Measurements from ENCODE around the gene RFX7.
"Not testable (repeated sequence)": the region's sequence is repeated elsewhere in the genome, so short reads cannot be mapped to it uniquely, and the experiment has no call there.

The RFX7 gene

DNA sequence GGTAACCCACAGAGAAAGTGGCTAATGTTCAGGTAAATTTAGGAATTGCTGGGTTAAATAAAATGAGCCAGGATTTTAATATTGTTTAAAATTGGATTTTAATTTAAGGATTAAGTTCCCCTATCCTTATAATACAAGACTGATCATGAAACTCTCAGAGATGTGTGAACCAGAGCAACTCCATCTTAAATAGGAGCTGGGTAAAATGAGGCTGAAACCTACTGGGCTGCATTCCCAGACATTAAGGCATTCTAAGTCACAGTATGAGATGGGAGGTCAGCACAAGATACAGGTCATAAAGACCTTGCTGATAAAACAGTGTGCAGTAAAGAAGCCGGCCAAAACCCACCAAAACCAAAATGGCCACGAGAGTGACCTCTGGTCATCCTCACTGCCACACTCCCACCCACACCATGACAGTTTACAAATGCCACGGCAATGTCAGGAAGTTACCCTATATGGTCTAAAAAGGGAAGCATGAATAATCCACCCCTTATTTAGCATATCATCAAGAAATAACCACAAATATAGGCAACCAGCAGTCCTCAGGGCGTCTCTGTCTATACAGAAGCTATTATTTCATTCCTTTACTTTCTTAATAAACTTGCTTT lies 40.3 kb downstream of the RFX7 start:
- not testable (repeated sequence) for DNase-seq

DNA sequence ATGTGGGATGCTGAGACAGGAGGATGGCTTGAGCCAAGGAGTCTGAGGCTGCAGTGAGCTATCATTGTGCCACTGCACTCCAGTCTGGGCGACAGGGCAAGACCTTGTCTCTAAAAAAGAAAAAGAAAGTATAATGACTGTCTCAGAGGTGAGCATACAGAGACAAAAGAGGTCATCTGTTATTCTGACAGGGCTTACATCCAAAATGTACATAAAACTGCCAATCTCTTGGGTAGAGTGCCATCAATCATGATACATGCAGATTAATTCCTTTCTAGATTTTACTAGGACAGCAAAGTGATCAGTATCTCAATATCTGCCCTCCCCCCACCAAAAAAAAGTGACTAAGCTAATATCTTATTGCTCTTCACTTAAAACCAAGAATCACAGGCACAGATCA lies 41.0 kb downstream of the RFX7 start:
- no peak for DNase-seq

DNA sequence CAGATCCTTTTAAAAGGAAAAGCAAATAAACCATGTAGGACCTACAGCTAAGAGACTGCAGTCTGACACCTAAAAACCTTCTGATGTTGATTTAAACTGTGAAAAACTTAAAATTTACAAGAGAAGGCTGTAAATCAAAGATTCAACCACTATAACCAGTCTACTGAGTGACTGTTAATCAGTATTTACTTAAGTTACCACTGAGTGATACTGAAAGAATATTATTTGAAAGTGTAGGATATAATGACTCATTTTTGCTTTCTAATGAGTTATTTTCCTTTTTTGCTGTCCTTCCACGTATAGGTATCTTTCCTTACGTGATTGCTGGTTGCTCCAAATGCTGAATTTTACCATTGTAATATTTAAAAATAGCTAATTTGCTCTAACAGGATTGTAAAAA lies 44.6 kb downstream of the RFX7 start:
- no peak for DNase-seq

DNA sequence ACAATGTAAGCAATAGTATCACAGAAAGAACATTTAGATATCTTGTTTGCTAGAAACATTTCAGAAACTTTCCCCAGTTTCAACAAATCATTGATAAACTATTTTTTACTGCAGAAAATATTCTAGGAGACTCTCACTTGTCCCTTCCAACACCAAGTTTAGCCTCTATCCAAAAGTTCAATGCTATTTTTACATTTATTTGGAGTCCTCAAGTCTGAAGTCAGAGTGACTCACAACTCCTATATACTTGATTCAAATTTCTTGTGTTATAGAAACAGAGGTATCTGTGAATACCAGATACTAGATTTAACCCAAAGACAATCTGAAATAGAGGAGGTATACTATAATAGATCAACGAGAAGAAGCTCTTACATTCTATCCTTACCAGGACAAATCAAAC lies 49.6 kb downstream of the RFX7 start:
- DNase-seq: no peak

DNA sequence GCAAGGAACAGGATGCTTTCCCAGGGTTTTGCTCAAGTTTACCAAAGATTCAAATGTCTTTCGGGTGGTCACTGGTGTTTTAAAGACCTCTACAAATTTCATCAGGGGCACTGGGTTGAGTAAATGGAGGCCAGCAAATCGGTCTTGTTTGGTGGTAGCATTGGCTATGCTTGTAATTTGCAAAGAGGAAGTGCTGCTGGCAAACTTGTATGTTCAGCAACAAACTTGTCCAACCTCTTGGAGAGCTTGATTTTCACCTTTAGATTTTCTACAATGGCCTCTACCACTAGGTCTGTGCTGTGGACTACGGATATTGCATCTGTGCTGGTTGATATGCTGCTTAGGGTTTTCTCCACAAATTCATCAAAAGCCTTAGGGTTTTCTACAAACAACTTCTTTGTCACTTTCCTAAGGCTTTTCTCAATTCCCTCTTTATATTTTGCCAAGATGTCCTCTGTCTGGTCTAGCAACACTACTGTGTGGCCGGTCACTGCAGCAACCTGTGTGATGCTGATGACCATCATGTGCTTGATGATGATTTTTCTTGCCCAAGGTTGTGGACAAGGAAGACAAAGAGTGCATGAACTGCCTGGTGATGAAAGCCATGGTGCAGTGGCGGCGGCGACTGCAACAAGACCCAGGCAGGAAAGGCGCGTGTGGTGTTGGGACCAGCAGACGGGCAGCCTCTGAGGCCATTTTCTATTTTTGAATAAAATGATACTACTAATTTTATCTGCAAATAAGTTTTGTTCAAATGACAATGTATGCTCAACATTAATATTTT lies 50.8 kb downstream of the RFX7 start:
- no peak for DNase-seq

DNA sequence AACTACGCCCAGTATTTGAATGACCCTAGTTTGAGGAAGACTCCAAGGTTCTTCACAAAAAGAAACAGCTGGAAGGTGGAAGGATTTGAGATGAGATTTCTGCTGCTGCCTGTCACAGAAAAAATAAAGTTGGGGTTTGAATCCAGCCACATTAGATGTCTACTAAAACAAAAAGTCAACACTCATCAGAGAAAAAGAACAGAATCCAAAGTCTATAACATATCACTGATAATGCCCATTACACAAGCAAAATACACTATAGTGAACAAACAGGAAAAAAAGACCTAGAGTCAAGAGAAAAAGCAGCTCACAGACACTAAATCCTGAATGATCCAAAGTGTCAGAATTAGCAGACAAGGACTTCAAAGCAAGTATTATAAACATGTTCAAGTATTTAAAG lies 56.0 kb downstream of the RFX7 start:
- DNase-seq: no peak

DNA sequence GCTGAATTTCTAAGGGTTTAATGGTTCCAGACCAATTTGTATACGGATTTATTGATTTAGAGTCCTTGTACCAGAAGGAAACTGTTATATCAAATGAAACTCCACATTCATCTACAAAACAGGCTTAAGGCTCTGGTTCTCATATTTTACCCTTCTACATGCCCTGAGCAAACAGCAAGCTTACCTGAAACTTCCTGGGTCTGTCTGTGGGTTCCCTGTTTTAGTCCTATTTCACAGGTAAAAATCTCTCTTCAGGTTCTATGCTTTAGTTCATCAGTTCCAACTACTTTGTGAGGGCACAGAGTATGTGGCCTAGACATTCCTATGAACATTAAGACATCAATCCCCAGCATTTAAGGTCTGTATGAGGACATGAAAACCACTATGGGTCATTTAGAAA lies 57.7 kb downstream of the RFX7 start:
- DNase-seq: no peak

DNA sequence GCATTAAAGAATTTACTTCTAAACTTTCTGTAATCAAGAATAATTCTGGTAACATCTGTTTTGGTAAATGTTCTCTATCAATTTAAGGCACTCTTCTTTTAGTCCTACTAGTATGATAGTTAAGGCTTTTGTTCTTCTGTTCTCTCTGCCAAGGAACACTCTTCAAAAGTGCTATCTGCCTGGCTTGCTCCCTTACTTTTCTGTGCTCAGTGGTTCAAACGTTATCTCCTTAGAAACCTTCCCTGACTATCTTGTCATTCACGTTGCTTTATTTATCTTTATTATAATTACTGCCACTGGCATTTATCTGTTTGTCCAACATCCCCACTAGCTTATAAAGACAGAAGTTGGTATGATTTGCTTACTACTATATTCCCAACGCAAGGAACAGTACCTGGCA lies 59.2 kb downstream of the RFX7 start:
- no peak for DNase-seq

DNA sequence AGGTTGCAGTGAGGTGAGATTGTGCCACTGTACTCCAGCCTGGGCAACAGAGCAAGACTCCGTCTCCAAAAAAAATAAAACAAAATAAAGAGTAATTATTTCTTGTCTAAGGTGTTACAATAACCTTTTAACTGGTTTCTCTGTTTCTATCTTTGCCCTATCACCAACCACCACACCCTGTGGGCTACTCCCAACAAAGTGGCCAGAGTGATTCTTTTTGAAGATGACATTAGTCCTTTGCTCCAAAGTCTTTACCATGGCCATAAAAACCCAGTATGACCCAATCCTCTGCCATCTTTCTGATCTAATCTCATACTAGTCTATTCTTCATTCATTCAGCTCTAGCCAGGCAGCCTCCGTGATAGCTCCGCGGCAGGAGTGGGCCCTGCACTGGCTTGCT lies 62.8 kb downstream of the RFX7 start:
- no peak for DNase-seq

DNA sequence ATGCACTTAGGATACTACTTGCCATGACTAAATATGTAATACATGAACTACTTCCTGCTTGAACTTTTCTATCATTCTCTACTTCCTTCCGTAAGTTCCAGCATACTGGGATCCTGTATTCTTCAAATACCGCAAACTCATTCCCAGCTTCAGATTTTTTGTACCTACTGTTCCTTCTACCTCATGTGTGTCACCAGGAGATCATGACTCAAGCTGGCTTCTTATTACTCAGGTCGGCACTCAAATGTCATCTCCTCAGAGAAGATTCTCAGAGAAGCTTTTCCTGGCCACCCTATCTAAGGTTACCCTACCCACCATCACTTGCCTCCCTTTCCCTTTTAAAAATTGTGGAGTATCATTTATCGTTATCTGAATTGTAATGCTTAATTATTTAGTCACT lies 66.7 kb downstream of the RFX7 start:
- DNase-seq: no peak

DNA sequence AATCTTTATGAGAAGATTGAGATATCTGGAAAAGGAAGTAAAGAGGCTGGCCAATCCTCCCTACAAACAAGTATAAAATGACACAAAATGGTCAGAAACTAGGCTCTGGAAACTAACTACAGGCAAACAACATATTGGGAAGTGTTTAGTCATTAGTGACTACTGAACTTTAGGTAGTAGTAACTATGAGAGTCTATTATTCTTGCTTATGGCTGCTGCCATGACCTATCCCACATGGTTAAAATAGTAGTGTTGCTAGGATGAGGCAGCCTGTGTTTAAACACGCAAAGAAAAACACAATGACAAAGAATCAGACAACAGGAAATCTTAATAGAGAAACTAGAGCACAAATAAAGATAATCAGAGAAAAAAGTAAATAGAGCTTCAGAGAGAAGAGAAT lies 67.9 kb downstream of the RFX7 start:
- DNase-seq: no peak

DNA sequence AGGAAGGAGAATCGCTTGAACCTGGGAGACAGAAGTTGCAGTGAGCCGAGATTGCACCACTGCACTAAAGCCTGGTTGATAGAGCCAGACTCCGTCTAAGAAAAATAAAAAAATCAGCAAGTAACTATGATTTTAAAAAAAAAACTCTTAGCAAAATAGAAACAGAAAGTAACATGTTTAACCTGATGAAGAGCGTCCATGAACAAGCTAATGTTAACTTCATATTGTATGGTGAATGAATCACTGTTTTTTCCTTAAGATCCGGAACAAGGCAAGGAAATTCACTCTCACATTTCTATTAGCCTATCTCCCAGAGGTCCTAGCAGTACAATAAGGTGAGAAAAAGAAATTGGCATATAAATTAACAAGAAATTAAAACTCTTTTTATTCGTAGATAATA lies 69.0 kb downstream of the RFX7 start:
- no peak for DNase-seq

DNA sequence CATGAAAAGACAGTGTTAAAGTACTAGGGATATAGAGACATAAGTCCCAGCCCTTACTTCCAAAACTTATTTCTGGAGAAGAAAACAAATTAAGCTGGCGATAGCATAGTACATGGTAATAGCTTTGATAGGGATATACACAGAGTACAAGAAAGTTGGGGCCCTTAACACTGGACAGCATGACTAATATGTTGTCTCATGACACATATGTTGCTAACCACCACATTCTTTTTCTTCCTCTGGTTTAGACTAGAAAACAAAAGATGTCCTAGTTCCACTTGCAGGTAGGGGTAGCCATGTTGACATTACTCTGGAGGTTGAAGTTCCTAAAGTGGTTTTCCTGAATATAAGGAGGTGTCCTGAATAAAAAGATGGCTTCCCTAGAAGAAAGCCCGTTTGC lies 75.3 kb downstream of the RFX7 start:
- DNase-seq: no peak

DNA sequence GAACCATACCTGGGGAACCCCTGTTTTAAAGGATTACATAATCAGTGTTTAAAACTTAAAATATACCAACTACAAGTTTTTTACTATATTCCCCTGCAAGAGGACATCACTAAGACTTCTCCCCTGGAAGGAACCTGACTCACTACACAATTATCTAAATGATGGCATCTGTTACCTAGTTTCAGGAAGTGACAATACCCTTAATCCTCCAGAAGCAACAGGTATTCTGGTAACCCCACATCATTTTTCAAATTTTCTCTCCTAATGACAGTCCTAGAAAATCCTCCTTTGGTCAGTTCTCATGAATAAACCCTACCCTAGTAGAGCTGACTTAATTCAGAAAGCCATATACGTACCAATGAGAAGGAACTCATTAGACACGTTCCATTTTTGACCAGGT lies 78.4 kb downstream of the RFX7 start:
- DNase-seq: no peak

DNA sequence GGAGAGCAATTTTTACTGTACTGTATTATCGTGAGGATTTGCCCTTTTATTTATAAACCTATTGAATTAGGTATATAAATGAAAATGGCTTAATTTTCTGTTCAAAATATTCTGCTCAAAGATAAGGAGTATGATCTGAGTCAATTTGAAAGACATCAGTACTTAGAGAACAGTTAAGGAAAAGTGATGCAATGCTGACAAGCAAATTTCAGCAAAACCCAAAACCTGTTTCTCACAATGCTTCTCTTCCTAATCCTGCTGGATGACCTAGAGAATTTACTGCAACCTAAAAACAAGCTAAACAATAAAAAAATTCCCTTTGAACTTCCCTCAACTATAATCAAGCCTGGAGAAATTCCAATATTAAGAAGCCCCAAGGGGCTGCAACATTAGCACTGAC lies 82.7 kb downstream of the RFX7 start:
- DNase-seq: no peak

DNA sequence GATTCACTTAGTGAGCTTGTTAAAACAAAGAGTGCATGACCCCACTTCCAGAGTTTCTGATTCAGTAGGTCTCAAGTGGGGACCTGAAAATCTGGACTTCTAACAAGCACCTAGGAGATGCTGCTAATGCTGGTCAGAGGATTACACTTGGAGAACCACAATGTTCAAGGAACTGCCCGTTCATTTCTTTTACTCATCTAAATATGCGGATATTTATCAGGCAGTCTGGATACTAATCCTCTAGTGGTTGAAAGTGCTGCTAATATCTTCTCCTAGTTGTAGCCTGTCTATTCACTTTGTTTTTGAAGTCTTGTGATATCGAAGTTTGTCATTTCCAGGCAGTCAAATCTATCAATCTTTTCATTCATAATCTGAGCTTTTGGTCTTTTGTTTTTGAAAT lies 86.8 kb downstream of the RFX7 start:
- DNase-seq: no peak

DNA sequence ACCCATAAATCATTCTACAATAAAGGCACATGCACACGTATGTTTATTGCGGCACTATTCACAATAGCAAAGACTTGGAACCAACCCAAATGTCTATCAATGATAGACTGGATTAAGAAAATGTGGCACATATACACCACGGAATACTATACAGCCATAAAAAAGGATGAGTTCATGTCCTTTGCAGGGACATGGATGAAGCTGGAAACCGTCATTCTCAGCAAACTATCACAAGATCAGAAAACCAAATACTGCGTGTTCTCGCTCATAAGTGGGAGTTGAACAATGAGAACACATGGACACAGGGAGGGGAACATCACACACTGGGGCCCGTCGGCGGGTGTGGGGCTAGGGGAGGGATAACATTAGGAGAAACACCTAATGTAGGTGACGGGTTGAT lies 88.4 kb downstream of the RFX7 start:
- DNase-seq: not testable (repeated sequence)

DNA sequence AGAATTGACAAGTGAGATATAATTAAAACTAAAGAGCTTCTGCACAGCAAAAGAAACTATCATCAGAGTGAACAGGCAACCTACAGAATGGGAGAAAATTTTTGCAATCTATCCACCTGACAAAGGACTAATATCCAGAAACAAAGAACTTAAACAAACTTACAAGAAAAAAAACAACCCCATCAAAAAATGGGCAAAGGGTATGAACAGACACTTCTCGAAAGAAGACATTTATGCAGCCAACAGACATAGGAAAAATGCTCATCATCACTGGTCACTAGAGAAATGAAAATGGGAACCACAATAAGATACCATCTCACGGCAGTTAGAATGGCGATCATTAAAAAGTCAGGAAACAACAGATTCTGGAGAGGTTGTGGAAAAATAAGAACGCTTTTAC lies 88.9 kb downstream of the RFX7 start:
- DNase-seq: not testable (repeated sequence)

DNA sequence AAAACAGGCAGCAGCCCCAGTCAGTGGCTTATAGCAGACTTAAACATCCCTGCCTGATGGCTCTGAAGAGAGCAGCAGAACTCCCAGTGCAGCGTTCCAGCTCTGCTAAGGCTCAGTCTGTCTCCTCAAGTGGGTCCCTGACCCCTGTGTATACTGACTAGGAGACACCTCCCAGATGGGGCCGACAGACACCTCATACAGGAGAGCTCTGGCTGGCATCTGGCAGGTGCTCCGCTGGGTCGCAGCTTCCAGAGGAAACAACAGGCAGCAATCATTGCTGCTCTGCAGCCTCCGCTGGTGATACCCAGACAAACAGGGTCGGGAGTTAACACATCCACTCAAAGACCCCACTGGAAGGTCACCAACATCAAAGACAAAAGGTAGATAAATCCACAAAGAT lies 93.5 kb downstream of the RFX7 start:
- DNase-seq: no peak

DNA sequence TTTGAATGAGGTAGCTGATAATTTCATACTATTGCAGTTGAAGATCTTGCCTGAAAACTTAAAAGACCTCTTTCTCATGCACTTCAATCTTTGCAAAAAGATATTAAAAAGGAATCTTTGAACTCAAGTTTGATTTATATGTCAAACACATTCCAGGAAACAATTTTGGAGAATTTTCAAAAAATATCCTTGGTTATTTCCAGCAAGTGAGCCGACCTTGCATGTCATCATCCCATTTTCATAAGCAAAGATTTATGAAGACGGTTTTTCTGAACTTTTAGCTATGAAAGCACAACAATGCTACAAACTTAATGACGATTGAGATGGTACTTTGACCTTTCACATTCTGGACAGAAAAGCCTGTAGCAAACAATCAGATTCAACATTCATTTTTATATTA lies 95.6 kb downstream of the RFX7 start:
- no peak for DNase-seq

DNA sequence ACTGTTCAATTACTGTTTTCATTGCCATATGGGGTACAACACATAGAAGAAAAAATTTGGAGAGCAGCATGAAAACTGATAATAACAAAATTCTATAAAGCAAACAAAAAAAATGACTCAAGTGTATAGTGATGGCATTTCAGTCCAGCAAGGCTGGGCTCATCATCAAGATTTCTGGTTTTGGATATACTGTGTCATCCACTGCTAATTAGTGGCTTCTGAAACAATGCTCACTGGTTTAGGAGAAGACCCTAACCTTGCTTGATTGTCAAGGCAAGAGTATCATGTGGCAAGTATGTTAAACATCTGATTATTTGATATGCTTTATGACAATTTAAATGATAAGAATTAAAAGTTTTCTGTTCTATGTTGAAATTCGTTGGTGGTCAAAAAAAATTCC lies 96.9 kb downstream of the RFX7 start:
- DNase-seq: no peak

DNA sequence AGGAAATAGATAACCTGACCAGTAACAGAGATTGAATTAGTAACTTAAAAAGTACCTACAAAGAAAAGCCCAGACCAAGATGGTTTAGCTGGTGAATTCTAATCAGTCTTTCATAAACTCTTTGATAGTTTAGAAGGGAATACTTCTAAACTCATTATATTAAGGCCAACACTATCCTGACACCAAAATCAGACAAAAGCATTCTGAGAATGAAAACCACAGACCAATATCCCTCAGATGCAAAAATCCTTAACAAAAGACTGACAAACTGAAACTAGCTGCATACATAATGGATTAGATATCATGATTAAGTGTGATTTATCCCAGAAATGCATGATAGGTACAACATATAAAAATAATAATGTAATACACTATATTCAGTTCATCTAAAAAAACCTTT lies 115.6 kb downstream of the RFX7 start:
- no peak for DNase-seq

DNA sequence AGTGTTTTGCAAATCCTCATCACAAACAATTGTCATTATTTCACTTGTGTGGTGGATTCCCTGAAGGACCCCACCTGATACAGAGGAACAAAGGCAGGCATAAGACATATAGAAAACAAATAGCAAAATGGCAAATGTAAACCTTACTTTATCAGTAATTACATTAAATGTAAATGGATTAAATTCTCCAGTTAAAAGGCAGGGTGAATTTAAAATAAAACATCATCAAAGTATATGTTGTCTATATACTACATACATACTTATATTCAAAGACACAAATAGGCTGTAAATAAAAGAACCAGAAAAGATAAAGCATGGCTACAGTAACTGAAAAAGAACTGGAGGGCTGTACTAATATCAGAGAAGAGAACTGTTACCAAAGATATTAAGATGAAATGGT lies 117.3 kb downstream of the RFX7 start:
- no peak for DNase-seq

DNA sequence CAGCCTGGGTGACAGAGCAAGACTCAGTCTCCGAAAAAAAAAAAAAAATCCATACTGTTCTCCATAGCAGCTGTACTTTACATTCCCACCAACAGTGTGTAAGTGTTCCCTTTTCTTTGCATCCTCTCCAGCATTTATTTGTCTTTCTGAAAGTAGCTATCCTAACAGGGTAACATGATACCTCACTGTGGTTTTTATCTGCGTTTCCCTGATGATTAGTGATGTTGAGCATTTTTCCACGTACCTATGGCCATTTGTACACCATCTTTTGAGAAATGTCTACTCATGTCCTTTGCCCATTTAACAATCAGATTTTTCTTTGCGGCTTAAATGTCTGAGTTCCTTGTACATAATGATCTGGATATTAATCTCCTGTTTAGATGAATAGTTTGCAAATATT lies 119.3 kb downstream of the RFX7 start:
- DNase-seq: no peak

DNA sequence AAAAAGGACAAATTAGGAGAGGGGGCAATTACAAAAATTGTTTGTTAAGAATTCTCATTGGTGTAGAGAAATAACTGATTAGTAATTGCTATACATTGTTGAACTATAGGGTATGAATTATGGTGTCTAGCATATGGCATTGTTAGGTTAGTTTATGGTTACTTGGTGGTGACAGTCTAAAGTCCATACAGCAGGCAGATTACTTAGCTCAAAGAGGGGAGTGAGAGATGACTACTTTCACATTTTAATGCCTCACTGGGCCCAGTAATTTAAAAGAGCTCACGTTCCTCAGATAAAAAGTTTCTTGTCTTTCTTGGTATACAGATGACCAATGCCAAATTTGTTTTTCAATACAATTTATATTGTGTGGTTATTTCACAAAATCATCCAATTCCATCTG lies 137.8 kb downstream of the RFX7 start:
- no peak for DNase-seq
